ENCODE data around the gene GJB3.
A peak's percentile ranks its signal among the peaks of the same experiment; 100 is the strongest.

Gene GJB3

DNA sequence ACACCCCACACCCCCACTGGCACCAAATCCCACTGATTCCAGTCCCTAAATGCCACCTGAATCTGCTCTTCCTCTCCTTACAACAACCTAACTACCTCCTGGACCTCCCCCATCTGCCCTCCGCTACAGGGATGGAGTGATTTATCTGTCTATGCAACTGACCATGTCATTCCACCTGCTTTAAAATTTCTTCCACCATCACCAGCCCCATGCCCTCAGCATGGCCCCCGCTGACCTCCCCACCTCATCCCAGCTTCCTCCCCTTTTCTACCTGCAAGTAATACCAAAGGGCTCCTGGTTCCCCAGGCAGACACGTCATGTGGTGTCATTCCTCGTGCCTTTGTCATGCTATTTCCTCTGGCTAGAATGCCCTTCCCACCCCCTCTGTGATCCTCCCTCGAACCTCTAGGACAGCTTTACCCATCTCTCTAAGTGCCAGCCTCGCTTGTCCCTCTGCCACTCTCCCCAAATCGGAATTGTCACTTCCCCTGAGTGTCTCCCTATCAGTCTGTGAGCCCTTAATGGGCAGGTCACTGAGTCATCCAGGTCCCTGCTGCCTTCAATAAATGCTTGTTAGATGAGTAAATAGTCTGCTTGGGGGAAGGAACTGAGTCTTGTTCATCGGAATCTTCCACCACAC is 17.8 kb upstream of the GJB3 start:
- TF ChIP-seq, protein P1, sequence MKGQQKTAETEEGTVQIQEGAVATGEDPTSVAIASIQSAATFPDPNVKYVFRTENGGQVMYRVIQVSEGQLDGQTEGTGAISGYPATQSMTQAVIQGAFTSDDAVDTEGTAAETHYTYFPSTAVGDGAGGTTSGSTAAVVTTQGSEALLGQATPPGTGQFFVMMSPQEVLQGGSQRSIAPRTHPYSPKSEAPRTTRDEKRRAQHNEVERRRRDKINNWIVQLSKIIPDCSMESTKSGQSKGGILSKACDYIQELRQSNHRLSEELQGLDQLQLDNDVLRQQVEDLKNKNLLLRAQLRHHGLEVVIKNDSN (IDR thresholded peaks at IDR 0.05), result no peak
- peak; percentile 29; the same call in 1 of the 2 replicates for TF ChIP-seq EP300 (IDR thresholded peaks at IDR 0.05; ENCODE audit: borderline replicate concordance)
- TF ChIP-seq MAX (IDR thresholded peaks at IDR 0.05), result no peak

- TF ChIP-seq MAX (IDR thresholded peaks at IDR 0.05) (no peak), EP300 (IDR thresholded peaks at IDR 0.05; ENCODE audit: borderline replicate concordance) (no peak), NFIC (IDR thresholded peaks at IDR 0.05) (no peak), TCF12 (IDR thresholded peaks at IDR 0.05; ENCODE audit: low read depth) (no peak), CEBPB (IDR thresholded peaks at IDR 0.05) (no peak), TEAD4 (IDR thresholded peaks at IDR 0.05) (no peak), YY1 (IDR thresholded peaks at IDR 0.05; ENCODE audit: low read depth) (no peak), EGR1 (IDR thresholded peaks at IDR 0.05) (no peak), ZBTB7A (IDR thresholded peaks at IDR 0.05; ENCODE audit: low read depth) (no peak), RAD21 (IDR thresholded peaks at IDR 0.05; ENCODE audit: low read depth) (no peak)
- TF ChIP-seq, protein P2, sequence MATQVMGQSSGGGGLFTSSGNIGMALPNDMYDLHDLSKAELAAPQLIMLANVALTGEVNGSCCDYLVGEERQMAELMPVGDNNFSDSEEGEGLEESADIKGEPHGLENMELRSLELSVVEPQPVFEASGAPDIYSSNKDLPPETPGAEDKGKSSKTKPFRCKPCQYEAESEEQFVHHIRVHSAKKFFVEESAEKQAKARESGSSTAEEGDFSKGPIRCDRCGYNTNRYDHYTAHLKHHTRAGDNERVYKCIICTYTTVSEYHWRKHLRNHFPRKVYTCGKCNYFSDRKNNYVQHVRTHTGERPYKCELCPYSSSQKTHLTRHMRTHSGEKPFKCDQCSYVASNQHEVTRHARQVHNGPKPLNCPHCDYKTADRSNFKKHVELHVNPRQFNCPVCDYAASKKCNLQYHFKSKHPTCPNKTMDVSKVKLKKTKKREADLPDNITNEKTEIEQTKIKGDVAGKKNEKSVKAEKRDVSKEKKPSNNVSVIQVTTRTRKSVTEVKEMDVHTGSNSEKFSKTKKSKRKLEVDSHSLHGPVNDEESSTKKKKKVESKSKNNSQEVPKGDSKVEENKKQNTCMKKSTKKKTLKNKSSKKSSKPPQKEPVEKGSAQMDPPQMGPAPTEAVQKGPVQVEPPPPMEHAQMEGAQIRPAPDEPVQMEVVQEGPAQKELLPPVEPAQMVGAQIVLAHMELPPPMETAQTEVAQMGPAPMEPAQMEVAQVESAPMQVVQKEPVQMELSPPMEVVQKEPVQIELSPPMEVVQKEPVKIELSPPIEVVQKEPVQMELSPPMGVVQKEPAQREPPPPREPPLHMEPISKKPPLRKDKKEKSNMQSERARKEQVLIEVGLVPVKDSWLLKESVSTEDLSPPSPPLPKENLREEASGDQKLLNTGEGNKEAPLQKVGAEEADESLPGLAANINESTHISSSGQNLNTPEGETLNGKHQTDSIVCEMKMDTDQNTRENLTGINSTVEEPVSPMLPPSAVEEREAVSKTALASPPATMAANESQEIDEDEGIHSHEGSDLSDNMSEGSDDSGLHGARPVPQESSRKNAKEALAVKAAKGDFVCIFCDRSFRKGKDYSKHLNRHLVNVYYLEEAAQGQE (IDR thresholded peaks at IDR 0.05; ENCODE audit: low read depth), result no peak
- TF ChIP-seq, protein P1 (IDR thresholded peaks at IDR 0.05), result no peak
These were observed 12.2 kb upstream of the GJB3 start for GRCh38 chr1:34768856-34769255.

GRCh38 chr1:34770891-34771504 is 10.0 kb upstream of the GJB3 start:
- TF ChIP-seq EGR1 (IDR thresholded peaks at IDR 0.05) (no peak), CEBPB (IDR thresholded peaks at IDR 0.05) (no peak), NFIC (IDR thresholded peaks at IDR 0.05) (no peak), FOXM1 (IDR thresholded peaks at IDR 0.05; ENCODE audit: borderline replicate concordance, low read depth) (no peak), CREB1 (IDR thresholded peaks at IDR 0.05; ENCODE audit: low read depth) (no peak), YY1 (IDR thresholded peaks at IDR 0.05; ENCODE audit: low read depth) (no peak), TAF1 (IDR thresholded peaks at IDR 0.05; ENCODE audit: low read depth) (no peak), MAX (IDR thresholded peaks at IDR 0.05) (no peak), TCF12 (IDR thresholded peaks at IDR 0.05; ENCODE audit: low read depth) (no peak), EP300 (IDR thresholded peaks at IDR 0.05; ENCODE audit: borderline replicate concordance) (no peak), ZBTB7A (IDR thresholded peaks at IDR 0.05; ENCODE audit: low read depth) (no peak)
- TF ChIP-seq, protein P1 (IDR thresholded peaks at IDR 0.05), result no peak
- TF ChIP-seq, protein P2 (IDR thresholded peaks at IDR 0.05; ENCODE audit: low read depth), result no peak

- no peak for TF ChIP-seq CREB1 (IDR thresholded peaks at IDR 0.05; ENCODE audit: low read depth)
- TF ChIP-seq CEBPB (IDR thresholded peaks at IDR 0.05), result no peak
- no peak for TF ChIP-seq TCF12 (IDR thresholded peaks at IDR 0.05; ENCODE audit: low read depth)
- TF ChIP-seq EGR1 (IDR thresholded peaks at IDR 0.05), result no peak
- TF ChIP-seq EP300 (IDR thresholded peaks at IDR 0.05; ENCODE audit: borderline replicate concordance), result no peak
- no peak for TF ChIP-seq TEAD4 (IDR thresholded peaks at IDR 0.05)
- no peak for TF ChIP-seq ZBTB7A (IDR thresholded peaks at IDR 0.05; ENCODE audit: low read depth)
- TF ChIP-seq TAF1 (IDR thresholded peaks at IDR 0.05; ENCODE audit: low read depth), result no peak
These were observed 9.2 kb upstream of the GJB3 start for GRCh38 chr1:34771573-34772371.

DNA sequence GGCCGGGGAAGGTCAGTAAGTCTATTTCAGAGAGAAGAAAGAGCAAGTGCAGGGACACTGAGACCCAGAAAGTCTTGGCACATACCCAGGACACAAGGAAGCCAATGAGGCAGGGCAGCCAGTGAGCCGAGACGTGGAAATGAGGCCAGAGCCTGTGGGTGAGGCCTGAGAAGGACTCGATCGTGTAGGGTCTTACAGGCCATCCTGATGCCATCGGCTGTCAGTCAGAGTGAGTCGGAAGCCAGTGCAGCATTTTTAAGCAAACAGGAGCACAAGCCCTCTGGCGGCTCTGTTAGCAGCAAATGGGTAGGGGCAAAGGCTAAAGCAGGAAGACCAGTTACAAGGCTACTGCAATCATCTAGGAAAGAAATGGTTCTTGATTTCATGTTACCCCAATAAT is 6.1 kb upstream of the GJB3 start:
- TF ChIP-seq, protein P2 (IDR thresholded peaks at IDR 0.05; ENCODE audit: low read depth), result no peak
- TF ChIP-seq FOXM1 (IDR thresholded peaks at IDR 0.05; ENCODE audit: borderline replicate concordance, low read depth), result no peak
- TF ChIP-seq MAX (IDR thresholded peaks at IDR 0.05), result no peak
- TF ChIP-seq EGR1 (IDR thresholded peaks at IDR 0.05), result no peak
- no peak for TF ChIP-seq ZBTB7A (IDR thresholded peaks at IDR 0.05; ENCODE audit: low read depth)
- no peak for TF ChIP-seq CEBPB (IDR thresholded peaks at IDR 0.05)
- no peak for TF ChIP-seq CREB1 (IDR thresholded peaks at IDR 0.05; ENCODE audit: low read depth)
- no peak for TF ChIP-seq YY1 (IDR thresholded peaks at IDR 0.05; ENCODE audit: low read depth)
- TF ChIP-seq TAF1 (IDR thresholded peaks at IDR 0.05; ENCODE audit: low read depth), result no peak
- TF ChIP-seq TCF12 (IDR thresholded peaks at IDR 0.05; ENCODE audit: low read depth), result no peak
- no peak for TF ChIP-seq EP300 (IDR thresholded peaks at IDR 0.05; ENCODE audit: borderline replicate concordance)
- TF ChIP-seq RAD21 (IDR thresholded peaks at IDR 0.05; ENCODE audit: low read depth), result no peak
- TF ChIP-seq NFIC (IDR thresholded peaks at IDR 0.05), result no peak
- TF ChIP-seq, protein P1 (IDR thresholded peaks at IDR 0.05), result no peak
